Measurements from ENCODE around the gene CEP112. TPM values are rescaled to one million over a fixed set of nuclear protein-coding genes. Genes with fewer than 3 reads are reported as not detected.

The CEP112 gene
- total and polyA plus RNA-seq, 2 of the 8 experiments (the other 6 are each of a cell fraction or from before 2014, with no cell fraction given): 0.62 to 3.1 TPM

GRCh38 chr17:66123163-66123562 is 68.8 kb downstream of the CEP112 start:
- Histone ChIP-seq H4K20me1 (replicated peaks in 1 of 2; ENCODE audit: control insufficient read depth in 1 of 2, insufficient read depth in 2 of 2, low read length in 2 of 2) (no peaks in the 10 kb centered on the region), H3K4me2 (ENCODE audit: insufficient read depth in 1 of 2, low read depth in 2 of 2, low read length in 2 of 2) (no peak overlapping the region), H3K14ac (ENCODE audit: insufficient read length) (no peak overlapping the region), H3K27me3 (replicated peaks in 1 of 4; ENCODE audit: control insufficient read depth in 3 of 4, extremely low read depth in 1 of 4, insufficient read depth in 3 of 4, low read length in 3 of 4) (no peaks in the 10 kb centered on the region), H3K23me2 (ENCODE audit: low read depth, low read length) (no peaks in the 10 kb centered on the region), H2BK20ac (ENCODE audit: low read length) (no peak overlapping the region), H3K79me1 (ENCODE audit: low read depth, low read length) (no peaks in the 10 kb centered on the region), H2BK15ac (ENCODE audit: low read length) (no peak overlapping the region), H3K4me1 (replicated peaks in 1 of 4; ENCODE audit: control insufficient read depth in 3 of 4, insufficient read depth in 4 of 4, low read length in 3 of 4) (peaks cover 0 to 5% (median 1%) of the 10 kb centered on the region in 4 experiments; a peak in 1 of 7 replicates), H2BK5ac (ENCODE audit: low read depth, low read length) (no peak overlapping the region), H3K56ac (replicated peaks; ENCODE audit: insufficient read length, low read depth, low read length) (no peak overlapping the region), H4K8ac (ENCODE audit: extremely low read depth, insufficient read depth, low read length) (no peak overlapping the region), H3K9ac (replicated peaks in 1 of 4; ENCODE audit: extremely low read depth in 1 of 4, low read depth in 3 of 4, low read length in 3 of 4) (no peak overlapping the region), H3K23ac (ENCODE audit: insufficient read length) (no peak overlapping the region), H3K4me3 (ENCODE audit: extremely low read depth in 1 of 4, insufficient read depth in 2 of 4, low read depth in 3 of 4, low read length in 4 of 4) (no peak overlapping the region), H3K27ac (ENCODE audit: low read depth, low read length) (no peak overlapping the region), H4K5ac (ENCODE audit: insufficient read length, low read depth, low read length) (no peak overlapping the region), H3K36me3 (ENCODE audit: control insufficient read depth in 2 of 4, insufficient read depth in 4 of 4, low read length in 3 of 4) (no peaks in the 10 kb centered on the region), H2AK5ac (ENCODE audit: low read depth, low read length) (no peak overlapping the region), H3K4ac (replicated peaks; ENCODE audit: insufficient read length, low read depth, low read length) (no peak overlapping the region), H3K18ac (ENCODE audit: extremely low read depth, low read length) (no peak overlapping the region), H2BK120ac (replicated peaks; ENCODE audit: low read depth, low read length) (no peak overlapping the region), H4K91ac (replicated peaks; ENCODE audit: insufficient read length, low read length) (no peak overlapping the region), H3K9me3 (ENCODE audit: insufficient read depth in 2 of 2, low read depth in 1 of 2, low read length in 1 of 2) (no peaks in the 10 kb centered on the region), H2AFZ (ENCODE audit: low read length) (no peak overlapping the region), H3K79me2 (ENCODE audit: control insufficient read depth in 1 of 2, insufficient read depth in 2 of 2, low read length in 2 of 2) (no peaks in the 10 kb centered on the region), H2BK12ac (ENCODE audit: low read depth, low read length) (no peak overlapping the region)
- ChIA-PET CTCF (ENCODE audit: partially characterized antibody) (interaction anchor here (1.1 to 1.5 kb wide), 2 partner anchors 9 to 77 kb away, joined by 3 to 6 read pairs; no protein-coding TSS in a partner anchor), POLR2A (ENCODE audit: partially characterized antibody) (interaction anchor here (1.0 kb wide), 1 partner anchor 13 kb away, joined by 3 read pairs; no protein-coding TSS in a partner anchor)
- 77% methylated on average over 1 of the region's 1 CpG; no CpG with 5 or more reads in 1 of the 2 experiments for WGBS, 2 experiments (ENCODE audit: extremely low coverage in 1 of 2, insufficient coverage in 1 of 2, insufficient read length in 1 of 2, insufficient replicate concordance in 2 of 2, low coverage in 1 of 2, low lambda C conversion rate in 2 of 2, missing lambda C conversion rate in 1 of 2)
- DNase-seq (ENCODE audit: low read depth in 1 of 2, low spot score in 2 of 2) (no peak), FAIRE-seq (no peak)
- TF ChIP-seq TEAD4 (IDR thresholded peaks at IDR 0.05; ENCODE audit: low read depth, low read length) (no peak), KDM5A (IDR thresholded peaks at IDR 0.05; ENCODE audit: low read length) (no peak), SIX5 (IDR thresholded peaks at IDR 0.05; ENCODE audit: low read depth, low read length) (no peak), SP2 (IDR thresholded peaks at IDR 0.05; ENCODE audit: low read length) (no peak), RXRA (IDR thresholded peaks at IDR 0.05; ENCODE audit: insufficient read depth, low read depth, low read length) (no peak), CBX8 (IDR thresholded peaks at IDR 0.05; ENCODE audit: borderline replicate concordance, low read depth, low read length) (no peak), E2F6 (IDR thresholded peaks at IDR 0.05) (no peak)

Measured in H1 (cell line).